Testis (tissue), 2 donors: ENCODE data around the gene PISD.

Experiments
- CTCF ChIP-seq, 3 experiments: fragments of 450-650 bp in 2 of 3; fragments of 200-600 bp in 1 of 3; sonication (generic) in 1 of 3; IDR thresholded peaks; one replicate each; pipeline ENCODE4 v1.5.1; 2016 to 2019; ENCODE audit warnings: antibody characterized with exemption in 3 of 3, mild to moderate bottlenecking in 2 of 3, moderate library complexity in 1 of 3
- POLR2A ChIP-seq: fragments of 450-650 bp; IDR thresholded peaks from one replicate; pipeline ENCODE4 v1.6.1; 2017; ENCODE audit warnings: antibody characterized with exemption, mild to moderate bottlenecking, moderate library complexity

- TF ChIP-seq CTCF (IDR thresholded peaks at IDR 0.05) = no peak
- TF ChIP-seq POLR2A = no peak
These were observed 30.6 kb downstream of the PISD start for GRCh38 chr22:31631436-31631835.
